Upper lobe of right lung (tissue), 1 donor: ENCODE results near the gene CSTPP1. TPM values are rescaled to one million over a fixed set of nuclear protein-coding genes. Genes with fewer than 3 reads are reported as not detected.

Experiments used
- ATAC-seq: fragments of 200-7000 bp; cut with Tn5 transposase; one replicate; pipeline ENCODE4 v1.9.1; 2020; ENCODE audit warnings: mild to moderate bottlenecking, moderate library complexity
- DNase-seq: peaks from one replicate; pipeline ENCODE4 v3.0.0-alpha.2; 2020
- H3K27ac ChIP-seq: fragments of 200-600 bp; one replicate; pipeline ENCODE4 v1.8.0; 2022
- H3K27me3 ChIP-seq: fragments of 200-600 bp; one replicate; pipeline ENCODE4 v1.8.0; 2022; ENCODE audit warnings: mild to moderate bottlenecking
- H3K36me3 ChIP-seq: fragments of 200-600 bp; one replicate; pipeline ENCODE4 v1.8.0; 2022
- H3K4me1 ChIP-seq: fragments of 200-600 bp; one replicate; pipeline ENCODE4 v1.8.0; 2022
- H3K4me3 ChIP-seq: fragments of 200-600 bp; one replicate; pipeline ENCODE4 v1.8.0; 2022; ENCODE audit warnings: mild to moderate bottlenecking
- H3K9me3 ChIP-seq: fragments of 200-600 bp; one replicate; pipeline ENCODE4 v1.8.0; 2022
- CTCF ChIP-seq: fragments of 200-600 bp; IDR thresholded peaks from one replicate; pipeline ENCODE4 v1.8.0; 2022; ENCODE audit warnings: antibody characterized with exemption
- intact Hi-C: fragments of 100-400 bp; cut with DNase I; formaldehyde crosslinking; loops from one replicate; pipeline ENCODE4 v1.11.0; 2022
- total RNA-seq: library from RNA; stranded (reverse); fragmentation: NEBNext Ultra II Directional; extraction: Animal tissue kit (Norgen Biotek cat#: 25700); gene quantifications from one replicate; pipeline ENCODE4 v1.2.1, GENCODE V29; 2021
- donor health status: DM: no; HTN: yes; CAD: no; lungs with severe emphysema.

Gene CSTPP1
- total RNA-seq, 1 donor from 2014 or later = 26.2 TPM

DNA sequence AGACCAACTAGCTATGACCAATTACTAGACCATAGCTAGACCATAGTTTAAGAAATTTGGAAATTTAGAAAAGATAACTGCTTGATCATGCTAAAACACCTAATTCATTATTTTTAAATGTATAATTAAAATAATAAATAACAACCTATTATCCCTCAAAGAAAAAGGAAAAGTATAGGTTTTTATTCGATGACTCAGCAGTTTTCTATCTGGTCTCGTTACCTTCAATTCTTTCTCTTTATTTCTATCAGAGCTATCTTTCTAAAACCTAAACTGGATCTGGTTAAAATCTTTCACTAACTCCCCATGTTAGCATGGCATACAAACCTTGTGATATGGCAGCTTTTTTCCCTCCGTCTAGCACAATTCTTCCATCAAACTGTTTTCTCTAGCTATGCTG lies 27.3 kb downstream of the CSTPP1 start:
- H3K4me1 ChIP-seq = no peaks in the 10 kb centered on the region
- H3K36me3 ChIP-seq = no peaks in the 10 kb centered on the region
- DNase-seq = no peak
- no peak for TF ChIP-seq CTCF
- intact Hi-C loops = no loop called here
- H3K9me3 ChIP-seq = no peaks in the 10 kb centered on the region
- H3K27me3 ChIP-seq = no peaks in the 10 kb centered on the region
- ATAC-seq = no peak
- H3K4me3 ChIP-seq = no peak overlapping the region
- H3K27ac ChIP-seq = no peak overlapping the region

- ATAC-seq = no peak
- DNase-seq = no peak
- H3K4me1 ChIP-seq = no peaks in the 10 kb centered on the region
- intact Hi-C loops = no loop called here
- no peaks in the 10 kb centered on the region for H3K27me3 ChIP-seq
- H3K4me3 ChIP-seq = no peak overlapping the region
- no peaks in the 10 kb centered on the region for H3K9me3 ChIP-seq
- TF ChIP-seq CTCF = no peak
- no peak overlapping the region for H3K27ac ChIP-seq
- H3K36me3 ChIP-seq = no peaks in the 10 kb centered on the region
These were observed 30.2 kb downstream of the CSTPP1 start for GRCh38 chr11:46966773-46967172.

- no peak for TF ChIP-seq CTCF
These were observed 31.4 kb downstream of the CSTPP1 start for GRCh38 chr11:46967962-46968361.

DNA sequence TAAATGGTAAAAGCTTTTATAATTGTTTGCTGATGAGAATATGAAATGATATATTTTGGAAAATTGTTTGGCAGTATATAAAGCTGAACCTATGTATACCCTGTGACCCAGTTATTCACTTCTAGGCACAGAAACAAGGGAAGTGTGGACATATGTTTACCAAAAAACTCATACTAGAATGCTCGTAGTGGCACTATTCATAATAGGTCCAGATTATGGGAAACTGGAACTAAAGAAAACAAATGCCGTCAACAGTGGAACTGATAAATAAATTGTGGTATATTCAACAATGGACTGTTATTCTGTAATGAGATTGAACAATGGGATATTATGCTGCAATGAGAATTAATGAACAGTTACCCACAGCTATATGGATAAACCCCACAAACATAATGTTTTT lies 32.8 kb downstream of the CSTPP1 start:
- TF ChIP-seq CTCF = no peak
- H3K36me3 ChIP-seq = no peaks in the 10 kb centered on the region
- no peak overlapping the region for H3K27ac ChIP-seq
- H3K4me1 ChIP-seq = no peaks in the 10 kb centered on the region
- ATAC-seq (no peak), DNase-seq (no peak)
- intact Hi-C loops = no loop called here
- H3K4me3 ChIP-seq = no peak overlapping the region
- no peaks in the 10 kb centered on the region for H3K9me3 ChIP-seq
- no peaks in the 10 kb centered on the region for H3K27me3 ChIP-seq

More at GRCh38 chr11:46967962-46968361, 31.4 kb downstream of the CSTPP1 start:
- intact Hi-C loops = no loop called here
- ATAC-seq (no peak), DNase-seq (no peak)
- no peaks in the 10 kb centered on the region for H3K27me3 ChIP-seq
- H3K36me3 ChIP-seq = no peaks in the 10 kb centered on the region
- H3K27ac ChIP-seq = no peak overlapping the region
- no peak overlapping the region for H3K4me3 ChIP-seq
- H3K4me1 ChIP-seq = no peaks in the 10 kb centered on the region
- no peaks in the 10 kb centered on the region for H3K9me3 ChIP-seq

- intact Hi-C loops = no loop called here
- ATAC-seq (no peak), DNase-seq (no peak)
- TF ChIP-seq CTCF = no peak
- Histone ChIP-seq H3K27me3 (no peaks in the 10 kb centered on the region), H3K4me3 (no peak overlapping the region), H3K36me3 (no peaks in the 10 kb centered on the region), H3K4me1 (no peaks in the 10 kb centered on the region), H3K27ac (no peak overlapping the region), H3K9me3 (no peaks in the 10 kb centered on the region)
These were observed 34.5 kb downstream of the CSTPP1 start for GRCh38 chr11:46970913-46971625.

DNA sequence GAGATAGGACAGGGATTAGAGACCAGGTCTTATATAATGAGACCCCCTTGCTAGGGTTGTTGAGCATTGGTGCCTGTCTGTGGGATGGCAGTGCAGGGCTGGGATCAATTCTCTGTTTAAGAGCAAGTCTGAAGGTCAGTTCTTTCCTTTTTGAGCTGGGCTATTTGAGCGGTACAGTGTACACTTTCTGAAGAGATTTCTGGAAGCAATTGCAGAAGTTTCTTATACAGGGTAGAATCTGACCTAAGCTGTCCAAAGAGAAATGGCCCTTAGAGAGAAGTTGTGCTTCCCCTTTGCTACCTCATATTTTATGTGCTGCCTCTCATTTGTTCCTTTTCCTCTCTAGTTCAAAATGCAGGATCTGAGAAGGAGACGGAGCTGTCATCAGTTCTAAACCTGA lies 35.8 kb downstream of the CSTPP1 start:
- Histone ChIP-seq H3K27me3 (no peaks in the 10 kb centered on the region), H3K4me3 (no peak overlapping the region), H3K27ac (no peak overlapping the region), H3K4me1 (no peaks in the 10 kb centered on the region), H3K9me3 (no peaks in the 10 kb centered on the region), H3K36me3 (no peaks in the 10 kb centered on the region)
- intact Hi-C loops = no loop called here
- TF ChIP-seq CTCF = no peak
- peak; percentile 76 for ATAC-seq
- no peak for DNase-seq
